A673 (cell line): Measurements from ENCODE around the gene PRELP. TPM values are rescaled to one million over a fixed set of nuclear protein-coding genes. Genes with fewer than 3 reads are reported as not detected.

ENCODE experiments used
- BruUV-seq: library from RNA; stranded (reverse); fragments of 400-500 nt; replicated peaks from 2 replicates; lab custom pipeline; 2021; lab: Mats Ljungman, UMichigan
- CTCF ChIA-PET: fragments of 300-600 bp; sonication (Branson Sonifier 250); formaldehyde crosslinking; loops from one replicate; lab custom pipeline; 2022; ENCODE audit warnings: antibody characterized with exemption; lab: Charles Lee
- POLR2A ChIA-PET: fragments of 300-600 bp; sonication (Branson Sonifier 250); formaldehyde crosslinking; loops from one replicate; lab custom pipeline; 2022; ENCODE audit warnings: antibody characterized with exemption; ENCODE audit not compliant: low non-redundant PET; lab: Charles Lee
- DNase-seq: peaks from one replicate; pipeline ENCODE4 v3.0.0-alpha.2; 2015; ENCODE audit warnings: low spot score
- H3K27ac ChIP-seq: fragments of 200-600 bp; sonication (generic); 2 replicates; pipeline ENCODE4 v1.5.1; 2016; ENCODE audit warnings: mixed run types, low read depth, mild to moderate bottlenecking, mixed read lengths, antibody characterized with exemption, low read length; ENCODE audit not compliant: poor library complexity, severe bottlenecking
- H3K27me3 ChIP-seq: fragments of 200-600 bp; sonication (generic); replicated peaks from 2 replicates; pipeline ENCODE4 v1.6.1; 2017; ENCODE audit warnings: mixed run types, low read depth, mild to moderate bottlenecking, mixed read lengths, antibody characterized with exemption, low read length; ENCODE audit not compliant: insufficient read depth, poor library complexity
- H3K36me3 ChIP-seq: fragments of 200-600 bp; sonication (generic); 2 replicates; pipeline ENCODE4 v1.6.1; 2016; ENCODE audit warnings: mixed run types, mild to moderate bottlenecking, mixed read lengths, antibody characterized with exemption, low read length; ENCODE audit not compliant: insufficient read depth, poor library complexity, severe bottlenecking
- H3K4me1 ChIP-seq: fragments of 200-600 bp; sonication (generic); 2 replicates; pipeline ENCODE4 v1.6.1; 2017; ENCODE audit warnings: mixed run types, mild to moderate bottlenecking, mixed read lengths, antibody characterized with exemption, low read length; ENCODE audit not compliant: insufficient read depth, poor library complexity, severe bottlenecking
- H3K4me3 ChIP-seq: fragments of 200-600 bp; sonication (generic); 2 replicates; pipeline ENCODE4 v1.5.1; 2016; ENCODE audit warnings: low read depth, mixed run types, mild to moderate bottlenecking, mixed read lengths, low read length; ENCODE audit not compliant: poor library complexity, severe bottlenecking
- H3K9me3 ChIP-seq: fragments of 200-600 bp; sonication (generic); 2 replicates; pipeline ENCODE4 v1.6.1; 2016; ENCODE audit warnings: mixed run types, low read depth, mild to moderate bottlenecking, mixed read lengths, antibody characterized with exemption, low read length; ENCODE audit not compliant: poor library complexity, severe bottlenecking
- CTCF ChIP-seq: fragments of 300-800, 200-600 bp; sonication (generic); conservative IDR thresholded peaks from 2 replicates; pipeline ENCODE4 v1.5.1; 2017; ENCODE audit warnings: low read depth, mild to moderate bottlenecking, antibody characterized with exemption, low read length, moderate library complexity, mixed read lengths
- EZH2 ChIP-seq: fragments of 200-600 bp; sonication (generic); IDR thresholded peaks from 2 replicates; pipeline ENCODE4 v1.6.1; 2017; ENCODE audit warnings: borderline replicate concordance, low read depth, mild to moderate bottlenecking, mixed read lengths, antibody characterized with exemption, low read length; ENCODE audit not compliant: poor library complexity, severe bottlenecking
- intact Hi-C: fragments of 100-400 bp; cut with micrococcal nuclease; formaldehyde crosslinking; loops from one replicate; pipeline ENCODE4 v1.10.0; 2022; ENCODE audit not compliant: unreplicated experiment
- total RNA-seq: library from RNA; stranded (reverse); gene quantifications from 2 replicates; pipeline ENCODE4 v1.2.3, GENCODE V29; 2021

The PRELP gene
- total RNA-seq, 1 experiment from 2014 or later = not detected

DNA sequence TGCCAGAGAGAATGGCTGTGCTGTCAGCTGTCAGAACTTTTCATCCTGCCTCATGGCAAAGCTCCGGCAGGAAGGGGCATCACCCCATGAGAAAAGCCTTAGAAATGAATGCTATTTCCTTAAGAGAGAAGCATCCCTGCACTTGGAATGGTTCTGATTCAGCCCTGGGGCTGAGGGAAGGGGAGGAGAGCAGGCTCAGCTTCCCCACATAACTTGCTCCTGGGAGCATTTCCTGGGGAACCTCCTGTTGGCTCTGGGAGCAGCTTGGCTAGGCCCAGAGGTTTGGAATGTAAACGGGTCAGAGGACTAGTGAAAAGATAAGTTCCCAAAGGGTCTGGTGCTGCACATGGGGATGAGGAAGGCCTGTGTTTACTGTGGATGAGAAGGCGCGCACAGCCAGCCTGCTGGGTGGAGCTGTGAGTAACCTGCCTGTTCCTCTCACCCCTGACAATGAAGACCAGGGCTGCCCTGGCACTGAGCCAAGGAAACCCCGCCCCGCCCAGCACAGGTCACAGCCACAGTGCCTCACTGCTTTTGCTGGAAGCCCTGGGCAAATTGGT is 5.0 kb downstream of the PRELP start:
- Histone ChIP-seq H3K36me3 (no peaks in the 10 kb centered on the region), H3K4me3 (no peak overlapping the region), H3K9me3 (no peaks in the 10 kb centered on the region), H3K4me1 (no peaks in the 10 kb centered on the region), H3K27ac (no peak overlapping the region), H3K27me3 (no peaks in the 10 kb centered on the region)
- no peak for DNase-seq
- BruUV-seq = no TSS peak
- POLR2A ChIA-PET = no interaction called here
- intact Hi-C loops = no loop called here
- CTCF ChIA-PET = no interaction called here
- TF ChIP-seq CTCF (no peak), EZH2 (no peak)

DNA sequence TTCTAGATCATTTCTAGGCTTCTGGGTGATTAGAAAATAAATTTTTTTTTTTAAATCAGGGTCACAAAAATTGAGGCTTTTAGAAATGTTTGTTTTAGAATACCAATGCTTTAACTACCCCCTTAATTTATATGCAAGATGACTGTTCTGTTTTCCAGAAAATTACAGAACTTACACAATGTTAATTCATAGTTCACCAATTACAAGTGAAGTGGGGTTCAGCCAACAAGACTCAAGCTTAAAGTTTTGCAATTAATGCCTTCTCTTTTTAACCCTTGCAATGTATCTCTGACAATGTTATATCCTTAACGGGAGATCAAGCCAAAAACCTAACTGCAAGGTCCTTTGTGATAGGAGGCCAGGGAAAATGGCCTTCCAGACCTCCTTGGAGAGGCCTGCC is 5.6 kb downstream of the PRELP start:
- intact Hi-C loops = no loop called here
- no TSS peak for BruUV-seq
- no peak for DNase-seq
- H3K27ac ChIP-seq = no peak overlapping the region
- H3K4me3 ChIP-seq = no peak overlapping the region
- no peaks in the 10 kb centered on the region for H3K27me3 ChIP-seq
- POLR2A ChIA-PET = no interaction called here
- no peaks in the 10 kb centered on the region for H3K9me3 ChIP-seq
- CTCF ChIA-PET = no interaction called here
- no peak for TF ChIP-seq EZH2
- no peaks in the 10 kb centered on the region for H3K4me1 ChIP-seq
- no peaks in the 10 kb centered on the region for H3K36me3 ChIP-seq

DNA sequence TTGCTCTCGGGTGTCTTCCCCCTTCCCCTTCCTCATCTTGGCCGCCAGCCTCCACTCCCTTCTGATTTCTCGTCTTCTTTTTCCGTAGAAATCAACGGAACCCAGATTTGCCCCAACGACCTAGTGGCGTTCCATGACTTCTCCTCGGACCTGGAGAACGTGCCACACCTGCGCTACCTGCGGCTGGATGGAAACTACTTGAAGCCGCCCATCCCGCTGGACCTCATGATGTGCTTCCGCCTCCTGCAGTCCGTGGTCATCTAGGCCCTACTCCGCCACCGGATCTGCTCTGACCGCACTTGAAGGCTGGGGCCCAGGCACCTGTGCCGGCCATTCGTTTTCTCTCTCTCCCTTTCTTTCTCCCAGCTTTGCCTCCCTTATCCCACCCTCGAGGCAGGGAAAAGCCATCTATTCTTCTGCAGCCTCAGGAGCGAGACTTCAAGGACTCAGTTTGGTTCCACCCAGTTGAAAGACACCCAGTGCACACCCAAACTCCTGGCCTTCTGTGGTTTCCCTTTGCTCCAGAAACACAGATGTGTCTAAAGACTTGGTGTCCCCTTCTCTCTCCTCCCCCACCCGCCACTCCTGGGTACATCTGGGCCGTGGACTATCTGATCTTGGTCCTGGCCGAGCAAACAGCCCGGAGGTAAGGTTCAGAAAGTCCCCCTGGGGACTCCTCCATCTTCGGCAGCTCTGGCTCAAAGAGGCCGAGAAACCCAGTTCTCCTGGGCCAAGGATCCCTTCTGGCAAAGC is 11.2 kb downstream of the PRELP start:
- H3K36me3 ChIP-seq = no peaks in the 10 kb centered on the region
- no peaks in the 10 kb centered on the region for H3K9me3 ChIP-seq
- H3K27me3 ChIP-seq = no peaks in the 10 kb centered on the region
- peak overlapping the region; percentile 48 for H3K4me3 ChIP-seq
- peak overlapping the region; percentile 53 for H3K27ac ChIP-seq
- BruUV-seq = no TSS peak
- no peak for DNase-seq
- peaks cover 4% of the 10 kb centered on the region for H3K4me1 ChIP-seq
- intact Hi-C loops = loop anchor here (1.0 kb wide), 2 partner anchors 146 to 213 kb away; no protein-coding TSS in a partner anchor
- ChIA-PET CTCF (interaction anchor here (1.9 kb wide), 1 partner anchor 219 kb away, joined by 8 read pairs; no protein-coding TSS in a partner anchor), POLR2A (no interaction called here)
- TF ChIP-seq CTCF = no peak
- TF ChIP-seq EZH2 = no peak
